NCI-H1930 (cell line): ENCODE measurements around the gene NRSN1.

ENCODE experiments used
- DNase-seq, 2 experiments: peaks; one replicate each; lab custom pipeline; 2025; lab: John Stamatoyannopoulos, UW

NRSN1 gene

GRCh38 chr6:24125980-24126379 lies at the start of gene NRSN1:
TSS of gene NRSN1 (plus strand) at chr6:24126215. CDS start at chr6:24134328, 8,113 bp downstream.
- peak; percentile 16 to 51 for DNase-seq

- no peak for DNase-seq
These were observed 47.8 kb upstream of the NRSN1 start for GRCh38 chr6:24078200-24078599.

- DNase-seq: no peak
These were observed 46.9 kb upstream of the NRSN1 start for GRCh38 chr6:24079076-24079475.

GRCh38 chr6:24080711-24081110 lies 45.3 kb upstream of the NRSN1 start:
- no peak for DNase-seq

- DNase-seq: no peak
These were observed 36.3 kb upstream of the NRSN1 start for GRCh38 chr6:24089736-24090135.

- DNase-seq: no peak
These were observed 33.6 kb upstream of the NRSN1 start for GRCh38 chr6:24092407-24092806.

- no peak for DNase-seq
These were observed 32.6 kb upstream of the NRSN1 start for GRCh38 chr6:24093381-24093780.

GRCh38 chr6:24099181-24099580 lies 26.8 kb upstream of the NRSN1 start:
- DNase-seq: no peak

GRCh38 chr6:24100024-24100769 lies 25.8 kb upstream of the NRSN1 start:
- DNase-seq: no peak

- DNase-seq: no peak
These were observed 25.3 kb upstream of the NRSN1 start for GRCh38 chr6:24100770-24101155.

- no peak for DNase-seq
These were observed 20.8 kb upstream of the NRSN1 start for GRCh38 chr6:24105191-24105590.

GRCh38 chr6:24106291-24106690 lies 19.7 kb upstream of the NRSN1 start:
- no peak for DNase-seq

GRCh38 chr6:24107294-24107693 lies 18.7 kb upstream of the NRSN1 start:
- DNase-seq: no peak

GRCh38 chr6:24108056-24108455 lies 18.0 kb upstream of the NRSN1 start:
- DNase-seq: no peak

GRCh38 chr6:24110417-24110816 lies 15.6 kb upstream of the NRSN1 start:
- no peak for DNase-seq

- DNase-seq: no peak
These were observed 12.1 kb upstream of the NRSN1 start for GRCh38 chr6:24113891-24114290.

- no peak for DNase-seq
These were observed 9.0 kb upstream of the NRSN1 start for GRCh38 chr6:24117021-24117420.

- DNase-seq: no peak
These were observed 3.9 kb upstream of the NRSN1 start for GRCh38 chr6:24122139-24122538.

GRCh38 chr6:24126586-24127192 lies 674 bp downstream of the NRSN1 start:
- no peak for DNase-seq

- DNase-seq: no peak
These were observed 1.3 kb downstream of the NRSN1 start for GRCh38 chr6:24127316-24127715.

- no peak for DNase-seq
These were observed 5.7 kb downstream of the NRSN1 start for GRCh38 chr6:24131751-24132150.

GRCh38 chr6:24139080-24139479 lies 13.1 kb downstream of the NRSN1 start:
- no peak for DNase-seq

- no peak for DNase-seq
These were observed 13.6 kb downstream of the NRSN1 start for GRCh38 chr6:24139639-24140038.

GRCh38 chr6:24140591-24140990 lies 14.6 kb downstream of the NRSN1 start:
- no peak for DNase-seq
